ENCODE results near the gene GCLM.
"Not testable (repeated sequence)": the region's sequence is repeated elsewhere in the genome, so short reads cannot be mapped to it uniquely, and the experiment has no call there.

GCLM gene

DNA sequence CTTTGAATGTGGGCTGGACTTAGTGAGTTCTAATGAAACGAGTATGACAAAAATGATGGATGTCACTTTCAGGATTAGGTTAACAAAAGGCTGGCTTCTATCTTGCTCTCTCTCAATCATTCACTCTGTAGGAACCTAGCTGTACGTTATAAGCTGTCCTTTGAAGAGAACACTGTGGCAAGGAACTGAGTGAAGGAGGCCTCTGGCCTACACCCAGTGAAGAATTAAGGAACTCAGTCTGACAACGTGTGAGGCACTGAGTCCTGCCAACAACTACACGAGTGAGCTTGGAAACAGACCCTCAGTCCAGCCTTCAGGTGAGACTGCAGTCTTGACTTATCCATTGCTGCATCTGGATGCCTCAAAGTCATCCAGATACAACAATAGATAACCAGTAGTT, 27.0 kb downstream of the GCLM start:
- no peak for DNase-seq

DNA sequence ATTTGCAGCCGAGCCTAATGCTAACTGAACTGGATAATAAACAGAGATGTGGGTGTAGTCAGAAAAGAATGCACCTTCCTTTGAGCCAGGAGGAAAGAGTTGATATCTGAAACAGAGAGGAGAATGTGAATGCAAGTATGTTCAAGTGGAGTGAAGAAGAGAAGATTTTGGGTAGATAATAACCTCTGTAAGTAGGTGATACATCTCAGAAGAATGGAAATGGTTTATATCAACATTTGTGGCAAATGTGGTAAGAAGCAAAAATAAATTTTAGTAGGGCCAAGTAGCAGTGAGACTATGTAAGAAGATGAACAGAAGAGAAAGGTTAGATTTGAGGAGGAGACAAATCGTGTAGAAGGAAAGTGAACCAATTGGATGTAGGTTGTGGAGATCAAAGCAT, 28.5 kb downstream of the GCLM start:
- no peak for DNase-seq

DNA sequence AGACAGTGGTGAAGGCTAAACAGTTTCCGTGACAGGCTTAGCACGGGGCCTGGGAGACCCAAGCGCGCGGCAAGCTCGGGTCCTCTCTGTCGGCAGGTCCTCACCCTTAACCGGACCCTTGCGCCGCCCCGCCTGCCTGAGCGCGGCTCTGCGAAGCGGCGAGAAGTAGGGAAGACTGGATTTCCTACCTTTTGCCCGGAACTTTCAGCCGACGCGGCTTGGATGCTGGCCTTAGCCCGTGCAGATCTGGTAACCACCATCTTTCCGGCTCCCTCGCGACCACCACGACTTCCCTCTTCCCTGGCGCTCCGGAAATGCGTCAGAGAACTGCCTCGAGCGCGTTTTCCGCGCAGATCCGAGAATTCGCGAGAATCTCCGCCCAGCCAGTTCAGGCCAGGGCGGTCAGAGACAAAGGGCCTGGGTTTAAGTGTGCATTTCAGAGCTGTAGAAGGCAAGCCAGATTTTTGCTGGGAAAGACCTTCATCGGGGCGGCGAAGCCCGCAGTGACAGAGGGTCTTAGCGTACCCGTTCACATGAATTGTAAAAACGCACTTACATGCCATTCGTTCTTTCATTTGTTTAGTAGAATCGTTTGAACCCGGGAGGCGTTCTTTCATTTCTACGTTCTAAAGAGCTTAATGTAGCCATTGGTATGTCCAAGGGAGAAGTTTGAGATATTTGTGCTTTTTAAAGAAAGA, 30.2 kb downstream of the GCLM start, which contains the start of gene DNTTIP2:
Gene DNTTIP2 (minus strand): TSS at position 318 of the 698 bp plus-strand sequence. CDS start 58 bp downstream, at position 260.
- DNase-seq, result peak; percentile 99

DNA sequence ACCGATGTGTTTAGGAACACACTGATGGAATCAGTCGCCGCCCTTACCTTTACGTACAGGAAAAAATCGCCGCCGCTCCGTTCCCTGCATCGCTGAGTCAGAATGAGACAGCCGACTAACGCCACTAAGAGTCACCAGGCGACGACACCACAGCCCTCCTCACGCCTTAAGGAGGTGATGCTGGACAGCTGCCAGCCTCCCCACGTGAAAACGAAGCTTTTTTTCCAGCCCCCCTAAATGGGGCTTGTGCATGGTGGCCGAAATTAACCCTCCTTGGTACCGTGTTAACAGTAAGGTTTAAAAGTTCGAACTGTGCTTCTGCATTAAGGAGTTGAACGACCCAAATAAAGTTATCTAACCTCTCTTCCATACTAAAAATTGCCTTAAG, 30.7 kb downstream of the GCLM start:
- peak; percentile 90 for DNase-seq

DNA sequence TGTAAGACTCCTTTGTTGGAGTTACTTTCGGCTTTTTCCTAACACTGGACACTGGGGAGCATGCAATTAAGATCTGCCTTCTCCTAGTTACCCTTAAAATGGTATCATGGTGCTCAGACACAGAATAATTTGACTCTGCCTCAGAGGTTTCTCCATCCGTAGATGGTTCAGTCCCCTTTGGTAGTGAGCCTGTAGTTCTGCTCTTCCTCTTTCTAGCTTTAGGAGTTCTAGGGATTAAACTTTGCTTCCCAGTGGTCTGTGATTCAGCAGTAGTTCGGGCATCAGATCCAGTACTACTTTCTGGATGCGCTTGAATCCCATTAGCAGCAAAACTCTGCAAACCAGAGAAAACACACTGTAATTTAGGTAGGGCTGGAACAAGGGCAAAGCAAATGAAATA, 31.7 kb downstream of the GCLM start:
- DNase-seq, result no peak

DNA sequence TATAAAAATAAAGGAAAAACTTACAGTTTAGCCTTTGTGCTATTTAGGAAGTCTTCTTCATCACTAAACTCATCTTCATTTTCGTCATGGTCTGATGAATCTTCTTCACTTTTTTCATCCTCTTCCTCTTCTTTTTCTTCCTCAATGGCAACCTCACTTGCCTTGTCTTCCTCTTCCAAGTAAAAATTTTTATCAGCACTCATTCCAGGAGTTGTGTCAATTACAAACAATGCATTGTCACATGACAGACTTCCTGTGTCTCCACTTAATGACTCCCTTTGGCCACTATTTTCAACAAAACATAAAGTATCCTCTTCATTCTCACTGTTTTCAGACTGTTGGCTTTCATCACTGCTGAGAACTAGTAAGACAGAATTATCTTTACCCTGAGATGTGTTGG, 33.0 kb downstream of the GCLM start:
- DNase-seq, result no peak

DNA sequence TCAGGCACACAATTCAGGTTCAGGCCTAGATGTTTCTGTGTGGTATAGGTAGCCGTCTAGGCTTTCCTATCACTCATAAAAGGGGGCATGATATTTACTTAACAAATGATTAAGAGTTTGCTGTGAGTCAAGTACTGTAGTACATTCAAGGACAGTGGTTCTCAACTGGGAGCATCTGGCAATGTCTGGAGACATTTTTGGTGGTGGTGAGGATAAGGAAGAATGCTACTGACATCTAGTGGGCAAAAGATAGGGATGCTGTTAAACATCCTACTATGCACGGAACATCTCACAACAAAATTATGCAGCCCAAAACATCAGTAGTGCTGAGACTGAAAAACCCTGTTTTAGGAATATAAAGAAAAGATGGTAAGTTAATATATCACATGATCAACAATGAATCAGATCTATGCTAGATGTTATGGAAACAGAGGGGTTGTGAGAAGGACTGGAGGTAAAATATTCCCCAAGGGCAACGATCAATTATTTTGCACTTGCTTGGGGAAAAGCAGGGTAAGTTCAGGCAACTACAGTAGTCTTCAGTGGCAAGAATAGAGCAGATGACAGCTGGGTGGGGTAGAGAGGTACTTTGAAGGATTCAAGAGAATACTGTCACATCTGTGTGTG, 35.1 kb downstream of the GCLM start:
- peak; percentile 67 for DNase-seq

DNA sequence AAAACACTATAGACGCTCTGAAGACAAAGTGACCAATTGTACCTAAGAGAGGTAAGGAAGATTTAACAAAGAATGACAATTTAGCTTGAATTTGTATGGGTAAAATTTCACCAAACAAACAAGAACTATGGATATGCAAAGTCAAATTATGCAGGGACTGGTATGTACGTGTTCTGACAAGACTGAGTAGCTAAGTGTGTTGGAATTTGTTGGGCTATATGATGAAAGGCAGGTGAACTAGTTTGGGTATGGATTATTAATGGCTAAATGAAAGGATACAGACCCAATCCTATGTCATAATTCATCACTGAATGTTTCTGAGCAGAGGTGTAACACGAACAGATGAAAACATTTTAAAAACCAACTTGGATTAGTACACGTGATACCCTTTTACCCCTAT, 37.9 kb downstream of the GCLM start:
- DNase-seq, result no peak

DNA sequence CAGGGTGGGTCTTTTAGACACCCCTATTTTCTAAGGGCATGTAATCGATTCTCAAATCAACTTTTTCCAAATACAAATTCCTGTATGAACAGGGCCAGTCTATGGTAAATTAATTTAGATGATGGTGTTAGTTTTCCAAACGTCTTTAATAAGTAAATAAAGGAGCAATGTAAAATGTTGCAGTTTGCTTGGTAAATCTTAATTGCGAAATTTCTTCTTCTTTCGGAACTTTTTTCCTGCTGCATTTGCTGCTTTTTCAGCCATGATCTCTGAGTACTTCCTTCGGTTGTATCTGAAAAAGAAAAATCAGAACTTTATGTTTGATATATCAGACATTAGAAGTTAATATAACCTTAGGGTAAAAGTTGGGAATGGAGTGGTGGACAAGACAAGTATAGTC, 39.6 kb downstream of the GCLM start:
- no peak for DNase-seq

DNA sequence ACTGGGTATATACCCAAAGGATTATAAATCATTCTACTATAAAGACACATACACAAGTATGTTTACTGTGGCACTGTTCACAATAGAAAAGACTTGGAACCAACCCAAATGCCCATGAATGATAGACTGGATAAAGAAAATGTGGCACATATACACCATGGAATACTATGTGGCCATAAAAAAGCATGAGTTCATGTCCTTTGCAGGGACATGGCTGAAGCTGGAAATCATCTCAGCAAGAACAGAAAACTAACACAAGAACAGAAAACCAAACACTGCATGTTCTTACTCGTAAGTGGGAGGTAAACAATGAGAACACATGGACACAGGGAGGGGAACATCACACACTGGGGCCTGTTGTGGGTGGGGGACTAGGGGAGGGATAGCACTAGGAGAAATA, 40.7 kb downstream of the GCLM start:
- DNase-seq, result not testable (repeated sequence)

DNA sequence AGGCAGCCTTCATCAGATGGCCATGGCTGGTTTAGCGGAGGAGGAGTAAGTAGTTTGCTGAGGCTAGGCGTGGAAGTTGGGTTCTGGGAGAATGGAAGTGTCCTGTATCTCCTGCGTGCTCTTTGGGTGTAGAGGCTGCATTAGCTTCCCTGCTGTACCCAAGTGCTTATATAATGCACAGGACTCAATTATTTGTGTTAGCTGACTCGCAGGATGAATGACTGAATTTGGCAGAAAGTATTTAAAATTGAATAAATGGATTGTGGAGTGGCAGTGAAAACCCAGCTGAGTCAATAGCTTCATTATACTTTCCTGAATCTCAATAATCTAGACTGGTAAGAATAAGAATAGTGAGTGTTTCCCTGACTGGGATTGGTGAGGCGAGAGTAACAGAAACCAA, 44.0 kb downstream of the GCLM start:
- DNase-seq, result no peak

DNA sequence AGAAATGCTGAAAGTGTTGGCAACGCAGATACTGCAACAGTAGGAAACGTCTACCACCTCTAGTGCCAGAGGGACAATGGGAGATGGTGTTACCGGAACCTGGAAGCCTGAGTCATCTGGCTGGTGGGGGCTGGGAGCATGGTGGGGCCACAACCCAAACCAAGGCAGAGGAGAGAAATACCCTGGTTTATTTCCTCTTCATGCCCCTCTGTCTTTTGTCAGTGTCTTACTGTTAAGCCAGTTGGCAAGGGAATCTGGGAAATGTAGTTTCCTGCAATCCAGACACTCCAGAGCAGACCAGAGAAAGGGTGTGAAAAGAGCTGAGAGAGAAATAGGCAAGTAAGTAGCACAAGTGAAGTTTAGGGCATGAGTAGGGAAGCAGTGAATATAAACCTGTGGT, 45.1 kb downstream of the GCLM start:
- DNase-seq, result no peak

DNA sequence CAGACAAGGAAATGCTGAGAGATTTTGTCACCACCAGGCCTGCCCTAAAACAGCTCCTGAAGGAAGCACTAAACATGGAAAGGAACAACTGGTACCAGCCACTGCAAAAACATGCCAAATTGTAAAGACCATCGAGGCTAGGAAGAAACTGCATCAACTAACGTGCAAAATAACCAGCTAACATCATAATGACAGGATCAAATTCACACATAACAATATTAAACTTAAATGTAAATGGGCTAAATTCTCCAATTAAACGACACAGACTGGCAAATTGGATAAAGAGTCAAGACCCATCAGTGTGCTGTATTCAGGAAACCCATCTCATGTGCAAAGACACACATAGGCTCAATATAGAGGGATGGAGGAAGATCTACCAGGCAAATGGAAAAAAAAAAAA, 51.6 kb downstream of the GCLM start:
- DNase-seq, result not testable (repeated sequence)

DNA sequence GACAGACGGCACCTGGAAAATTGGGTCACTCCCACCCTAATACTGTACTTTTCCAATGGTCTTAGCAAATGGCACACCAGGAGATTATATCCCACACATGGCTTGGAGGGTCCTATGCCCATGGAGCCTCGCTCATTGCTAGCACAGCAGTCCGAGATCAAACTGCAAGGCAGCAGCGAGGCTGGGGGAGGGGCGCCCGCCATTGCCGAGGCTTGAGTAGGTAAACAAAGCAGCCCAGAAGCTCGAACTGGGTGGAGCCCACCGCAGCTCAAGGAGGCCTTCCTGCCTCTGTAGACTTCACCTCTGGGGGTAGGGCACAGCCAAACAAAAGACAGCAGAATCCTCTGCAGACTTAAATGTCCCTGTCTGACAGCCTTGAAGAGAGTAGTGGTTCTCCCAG, 53.2 kb downstream of the GCLM start:
- not testable (repeated sequence) for DNase-seq

DNA sequence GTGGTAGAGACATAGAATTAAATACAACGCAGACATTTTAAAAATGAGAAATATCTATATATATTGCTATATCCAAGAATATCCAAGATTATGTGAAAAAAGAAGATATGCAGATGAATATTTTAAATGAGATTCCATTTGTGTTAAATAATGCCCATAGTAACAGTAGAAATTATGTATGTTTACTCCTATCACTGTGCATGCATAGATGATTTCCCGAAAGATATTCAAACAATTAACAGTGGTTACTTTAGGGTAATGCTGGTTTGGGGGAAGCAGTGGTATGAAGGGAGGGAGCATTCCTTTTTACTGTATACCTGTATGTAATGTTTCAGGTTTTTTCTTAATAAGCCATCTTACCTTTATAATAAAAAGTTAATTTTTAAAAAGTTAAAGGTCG, 55.3 kb downstream of the GCLM start:
- DNase-seq, result no peak

DNA sequence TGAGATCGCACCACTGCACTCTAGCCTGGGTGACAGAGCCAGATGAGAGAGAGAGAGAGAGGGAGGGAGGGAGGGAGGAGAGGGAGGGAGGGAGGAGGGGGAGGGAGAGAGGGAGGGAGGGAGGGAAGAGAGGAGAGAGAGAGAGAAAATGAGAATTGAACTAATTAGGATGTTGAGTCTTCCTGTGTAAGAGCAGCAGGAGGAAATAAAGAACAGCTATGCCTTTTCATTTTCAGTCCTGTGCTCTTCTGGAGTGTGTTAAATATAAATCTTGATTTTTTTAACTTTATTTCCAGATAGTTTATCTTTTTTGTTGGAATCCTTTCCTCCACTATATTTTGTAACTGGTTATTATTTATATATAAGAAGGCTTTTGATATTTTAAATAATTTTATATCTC, 57.4 kb downstream of the GCLM start:
- DNase-seq, result no peak

DNA sequence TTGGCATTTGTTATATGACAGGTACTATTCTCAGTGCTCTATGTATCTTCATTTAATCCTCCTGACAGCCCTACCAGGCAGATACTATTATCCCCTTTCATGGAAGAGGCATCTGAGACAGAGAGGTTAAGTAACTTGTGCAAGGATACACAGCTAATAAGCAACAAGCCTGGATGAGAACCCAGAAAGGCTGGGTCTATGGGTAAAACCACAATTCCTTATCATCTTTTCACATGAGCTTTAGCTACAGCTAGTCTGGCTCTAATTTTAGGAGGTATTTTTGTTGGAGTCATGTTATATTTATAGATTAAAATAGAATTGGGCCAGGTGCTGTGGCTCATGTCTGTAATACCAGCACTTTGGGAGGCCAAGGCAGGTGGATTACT, 57.9 kb downstream of the GCLM start:
- no peak for DNase-seq

DNA sequence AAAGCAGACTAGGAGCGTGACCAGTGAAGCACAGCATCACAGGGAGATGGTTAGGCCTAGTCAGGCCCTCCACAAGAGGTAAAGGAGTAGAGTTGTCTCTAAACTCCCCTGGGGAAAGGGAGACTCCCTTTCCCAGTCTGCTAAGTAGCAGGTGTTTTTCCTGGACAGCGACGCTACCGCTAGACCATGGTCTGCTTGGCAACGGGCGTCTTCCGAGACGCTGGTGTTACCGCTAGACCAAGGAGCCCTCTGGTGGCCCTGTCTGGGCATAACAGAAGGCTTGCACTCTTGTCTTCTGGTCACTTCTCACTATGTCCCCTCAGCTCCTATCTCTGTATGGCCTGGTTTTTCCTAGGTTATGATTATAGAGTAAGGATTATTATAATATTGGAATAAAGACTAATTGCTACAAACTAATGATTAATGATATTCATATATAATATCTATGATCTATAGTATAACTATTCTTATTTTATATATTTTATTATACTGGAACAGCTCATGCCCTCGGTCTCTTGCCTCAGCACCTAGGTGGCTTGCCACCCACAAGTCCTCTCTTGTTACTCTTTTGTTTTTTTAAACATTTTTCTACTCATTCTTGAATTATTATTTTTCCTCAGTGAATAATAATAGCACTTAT, 58.4 kb downstream of the GCLM start:
- peak; percentile 86 for DNase-seq

DNA sequence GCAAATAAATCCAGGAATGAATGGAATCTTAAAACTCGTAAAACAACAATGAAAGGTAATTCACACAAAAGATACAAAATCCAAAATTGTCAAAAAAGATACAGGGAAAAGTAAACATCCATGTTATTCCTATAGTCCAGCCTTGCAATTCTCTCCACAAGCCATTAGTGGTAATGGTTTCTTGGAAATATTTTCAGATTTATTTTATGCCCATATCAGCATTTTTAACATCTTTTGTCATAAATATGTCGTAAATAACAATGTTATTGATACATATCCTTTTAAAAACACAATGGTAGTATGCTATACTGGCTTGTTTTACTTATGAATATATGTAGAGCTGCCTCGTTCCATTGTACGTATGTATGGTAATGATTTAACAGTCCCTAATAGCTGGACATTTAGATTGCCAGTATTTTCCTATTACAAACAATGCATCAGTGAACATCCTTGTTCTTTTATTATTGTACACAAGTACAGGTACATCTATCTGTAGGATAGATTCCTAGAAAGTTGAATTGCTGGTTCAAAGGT, 60.8 kb downstream of the GCLM start:
- DNase-seq, result no peak

DNA sequence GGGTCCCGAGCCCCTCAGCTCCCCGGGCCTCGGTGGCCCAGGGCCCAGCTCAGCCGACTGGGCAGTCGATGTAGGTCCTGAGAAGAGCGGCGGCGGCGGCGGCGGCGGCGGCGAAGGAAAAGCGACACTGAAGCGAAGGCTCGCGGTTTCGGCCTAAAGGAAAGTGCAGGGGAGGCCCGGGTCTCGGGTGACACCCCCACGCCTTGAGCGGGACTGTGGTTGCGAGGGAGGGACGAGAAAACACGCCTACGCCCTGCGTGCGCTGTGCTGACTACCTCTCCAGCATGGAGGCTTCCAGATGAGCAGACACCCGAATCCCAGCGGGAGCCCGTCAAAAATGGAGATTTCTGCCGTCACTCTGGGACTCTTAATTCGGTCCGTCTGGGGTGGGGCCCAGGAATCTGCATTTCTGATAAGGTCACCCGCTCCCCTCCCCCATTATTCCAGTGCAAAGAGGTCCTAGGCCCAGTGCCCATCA, 61.4 kb downstream of the GCLM start:
- peak; percentile 93 for DNase-seq

DNA sequence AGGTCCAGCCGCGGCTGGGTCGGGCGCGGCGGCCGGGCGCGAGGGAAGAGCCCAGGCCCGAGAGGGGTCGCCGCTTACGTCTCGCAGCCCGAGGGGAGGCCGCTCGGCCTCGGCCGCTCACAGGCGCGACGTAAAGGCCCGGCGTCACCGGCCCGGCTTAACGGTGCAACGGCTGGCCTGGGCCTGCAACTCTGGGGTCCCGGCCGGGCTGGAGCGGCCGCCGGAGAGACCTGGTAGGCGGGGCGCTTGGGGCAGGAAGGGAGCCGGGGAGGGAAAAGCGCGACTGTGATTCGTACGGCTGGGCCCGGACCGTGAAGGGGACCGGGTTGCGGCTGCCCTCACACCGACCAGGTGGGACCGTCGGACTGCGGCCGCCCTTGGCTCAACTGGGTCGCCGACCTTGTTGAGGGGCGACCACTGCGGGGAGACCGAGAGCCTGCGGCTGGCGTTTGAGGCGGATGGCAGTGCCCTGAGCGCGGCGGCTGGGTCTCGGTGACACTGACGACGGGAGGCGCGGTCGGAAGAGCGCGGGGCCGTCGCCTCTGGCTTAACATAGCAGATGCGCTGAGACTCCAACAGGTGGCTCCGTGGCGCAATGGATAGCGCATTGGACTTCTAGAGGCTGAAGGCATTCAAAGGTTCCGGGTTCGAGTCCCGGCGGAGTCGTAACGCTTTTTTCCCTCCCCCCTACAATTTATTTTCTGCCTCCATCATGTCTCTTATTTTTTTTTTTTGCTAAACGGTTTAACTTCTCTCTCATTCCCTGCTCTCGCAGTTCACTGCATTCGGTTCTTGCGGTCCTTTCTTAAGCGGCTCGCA, 62.0 kb downstream of the GCLM start:
- peak; percentile 98 for DNase-seq

DNA sequence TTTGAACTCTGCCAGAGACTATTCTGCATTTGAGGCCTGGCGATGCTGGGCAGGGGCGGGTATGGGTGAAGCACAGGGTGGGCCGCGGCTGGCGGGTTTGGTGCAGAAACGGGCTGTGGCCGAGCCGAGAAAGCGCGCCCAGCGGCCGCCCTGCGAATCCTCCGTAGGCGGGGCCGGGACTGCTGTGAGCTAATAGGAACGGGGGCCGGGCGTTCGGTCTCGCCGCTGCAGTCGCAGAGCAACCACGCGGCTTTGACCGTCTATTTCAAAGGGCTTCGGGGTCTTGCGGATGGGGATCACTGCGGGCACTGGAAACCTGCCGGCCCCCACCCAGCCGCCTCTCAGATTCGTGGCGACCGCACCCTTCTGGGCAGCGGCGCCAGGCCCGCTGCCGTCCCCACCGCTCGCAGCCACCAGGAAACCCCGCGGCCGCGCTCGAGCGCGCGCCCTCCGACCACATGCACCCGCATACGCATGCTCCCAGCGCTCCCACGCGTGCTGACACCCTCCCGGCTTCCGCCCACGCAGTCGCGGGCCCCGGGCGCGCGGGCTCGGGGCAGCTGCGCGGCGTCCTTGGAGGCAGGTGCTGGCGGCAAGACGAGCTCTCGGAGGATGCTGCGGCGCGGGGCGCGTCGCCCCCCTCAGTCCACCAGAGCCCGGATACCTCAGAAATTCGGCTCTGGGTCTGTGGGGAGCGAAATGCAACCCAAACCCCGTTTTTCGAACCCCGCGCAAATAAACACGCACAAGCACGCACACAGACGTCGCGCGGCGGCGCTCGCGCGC, 62.8 kb downstream of the GCLM start:
- peak; percentile 98 for DNase-seq

Data from DMS53 (cell line).